HCT116 (cell line): ENCODE data around the gene ATF6B. TPM values are rescaled to one million over a fixed set of nuclear protein-coding genes. Genes with fewer than 3 reads are reported as not detected.
"Not testable (repeated sequence)": the region's sequence is repeated elsewhere in the genome, so short reads cannot be mapped to it uniquely, and the experiment has no call there.

Experiments used
- ATAC-seq: fragments of 200-7000 bp; cut with Tn5 transposase; 2 replicates; pipeline ENCODE4 v1.9.1; 2020; ENCODE audit warnings: mild to moderate bottlenecking, moderate library complexity
- BruUV-seq: library from RNA; stranded (reverse); fragments of 400-500 nt; replicated peaks from 2 replicates; lab custom pipeline; 2021; lab: Mats Ljungman, UMichigan
- CTCF ChIA-PET: fragments of 300-600 bp; sonication (Branson Sonifier 250); formaldehyde crosslinking; loops from one replicate; lab custom pipeline; 2021; ENCODE audit warnings: antibody characterized with exemption; lab: Charles Lee
- POLR2A ChIA-PET: fragments of 300-600, 350-600 bp; sonication (Branson Sonifier 250); formaldehyde crosslinking; loops from one replicate; lab custom pipeline; 2021; ENCODE audit warnings: antibody characterized with exemption; lab: Charles Lee
- RAD21 ChIA-PET, 2 experiments: fragments of 300-600 bp; sonication (Branson Sonifier 250); formaldehyde crosslinking; loops; one replicate each; lab custom pipeline; 2023; ENCODE audit warnings: low total read pairs in 2 of 2; ENCODE audit not compliant: uncharacterized antibody in 2 of 2, unreplicated experiment in 2 of 2, low non-redundant PET in 1 of 2; lab: Charles Lee
- DNase-seq: peaks from one replicate; pipeline ENCODE4 v3.0.0-alpha.2; 2010; ENCODE audit warnings: low read depth, low spot score
- H2AFZ ChIP-seq: fragments of 200-600 bp; shearing (Covaris generic), sonication (generic); 2 replicates; pipeline ENCODE4 v1.6.1; 2017; ENCODE audit warnings: low read depth, mixed run types, mixed read lengths, antibody characterized with exemption, low read length; ENCODE audit not compliant: poor library complexity, severe bottlenecking
- H3K27ac ChIP-seq: 2 replicates; pipeline ENCODE4 v1.5.1; 2012; ENCODE audit warnings: low read depth, low read length
- H3K27me3 ChIP-seq: fragments of 200-600 bp; sonication (generic); 2 replicates; pipeline ENCODE4 v1.6.1; 2016; ENCODE audit warnings: mixed run types, low read length, mixed read lengths; ENCODE audit not compliant: insufficient read depth
- H3K36me3 ChIP-seq, 2 experiments: fragments of 200-500 bp in 1 of 2; fragments of 200-600 bp in 1 of 2; sonication (Bioruptor generic) in 1 of 2; sonication (generic) in 1 of 2; 2 replicates each; pipeline versions ENCODE4 v1.5.1 to v1.6.1; 2014 to 2016; ENCODE audit warnings: low read length in 2 of 2, inconsistent platforms in 1 of 2, mixed read lengths in 1 of 2, mixed run types in 1 of 2; ENCODE audit not compliant: insufficient read depth in 2 of 2, control insufficient read depth in 1 of 2
- H3K4me1 ChIP-seq, 2 experiments: fragments of 200-600 bp in 1 of 2; sonication (generic) in 1 of 2; 2 replicates each; pipeline versions ENCODE4 v1.5.1 to v1.6.1; 2012 to 2017; ENCODE audit warnings: low read length in 2 of 2, inconsistent platforms in 1 of 2, mild to moderate bottlenecking in 1 of 2, mixed read lengths in 1 of 2, mixed run types in 1 of 2, moderate library complexity in 1 of 2; ENCODE audit not compliant: insufficient read depth in 2 of 2, control insufficient read depth in 1 of 2
- H3K4me2 ChIP-seq: fragments of 200-600 bp; sonication (generic); 2 replicates; pipeline ENCODE4 v1.6.1; 2017; ENCODE audit warnings: mixed run types, low read length, mixed read lengths
- H3K4me3 ChIP-seq, 2 experiments: fragments of 200-600 bp in 1 of 2; sonication (generic) in 1 of 2; replicated peaks in 1 of 2; 2 replicates each; pipeline ENCODE4 v1.5.1; 2011 to 2016; ENCODE audit warnings: low read length in 2 of 2, control low read depth in 1 of 2, low read depth in 1 of 2, mild to moderate bottlenecking in 1 of 2, mixed read lengths in 1 of 2, mixed run types in 1 of 2
- H3K79me2 ChIP-seq: fragments of 200-600 bp; sonication (generic); 2 replicates; pipeline ENCODE4 v1.6.1; 2017; ENCODE audit warnings: mild to moderate bottlenecking, mixed run types, low read length, moderate library complexity, mixed read lengths; ENCODE audit not compliant: insufficient read depth
- H3K9ac ChIP-seq: fragments of 200-600 bp; sonication (generic); 2 replicates; pipeline ENCODE4 v1.6.1; 2016; ENCODE audit warnings: low read length, mixed read lengths
- H3K9me2 ChIP-seq: fragments of 200-600 bp; sonication (generic), shearing (Covaris generic); 2 replicates; pipeline ENCODE4 v1.6.1; 2017; ENCODE audit warnings: mixed run types, mild to moderate bottlenecking, moderate library complexity; ENCODE audit not compliant: insufficient read depth
- H3K9me3 ChIP-seq, 2 experiments: fragments of 200-500 bp in 1 of 2; fragments of 200-600 bp in 1 of 2; sonication (Bioruptor generic) in 1 of 2; sonication (generic) in 1 of 2; 2 replicates each; pipeline ENCODE4 v1.6.1; 2014 to 2017; ENCODE audit warnings: low read length in 2 of 2, mixed read lengths in 2 of 2, inconsistent platforms in 1 of 2, low read depth in 1 of 2, mild to moderate bottlenecking in 1 of 2, mixed run types in 1 of 2, moderate library complexity in 1 of 2; ENCODE audit not compliant: control insufficient read depth in 1 of 2, insufficient read depth in 1 of 2
- H4K20me1 ChIP-seq: fragments of 200-600 bp; sonication (generic), shearing (Covaris generic); 2 replicates; pipeline ENCODE4 v1.6.1; 2017; ENCODE audit warnings: mixed run types, mild to moderate bottlenecking, moderate library complexity; ENCODE audit not compliant: insufficient read depth
- CBX3 ChIP-seq: IDR thresholded peaks from 2 replicates; pipeline ENCODE4 v1.6.1; 2012; ENCODE audit warnings: low read depth
- CTCF ChIP-seq, 3 experiments: fragments of 200-600 bp in 1 of 3; sonication (generic) in 1 of 3; IDR thresholded peaks in 2 of 3; conservative IDR thresholded peaks in 1 of 3; 2 replicates each; pipeline ENCODE4 v1.5.1; 2012 to 2017; ENCODE audit warnings: low read depth in 2 of 3, low read length in 2 of 3, antibody characterized with exemption in 1 of 3, borderline replicate concordance in 1 of 3, control low read depth in 1 of 3, mild to moderate bottlenecking in 1 of 3, mixed read lengths in 1 of 3, mixed run types in 1 of 3, moderate library complexity in 1 of 3; ENCODE audit not compliant: insufficient read depth in 1 of 3
- EGR1 ChIP-seq: IDR thresholded peaks from 2 replicates; pipeline ENCODE4 v1.6.1; 2012; ENCODE audit warnings: low read depth
- EZH2phosphoT487 ChIP-seq: fragments of 200-600 bp; IDR thresholded peaks from 2 replicates; pipeline ENCODE4 v1.6.1; 2018; ENCODE audit warnings: antibody characterized with exemption, borderline replicate concordance
- MAX ChIP-seq: IDR thresholded peaks from 2 replicates; pipeline ENCODE4 v1.6.1; 2012
- POLR2A ChIP-seq: IDR thresholded peaks from 2 replicates; pipeline ENCODE4 v1.7.0; 2011; ENCODE audit warnings: borderline replicate concordance; ENCODE audit not compliant: insufficient read depth, insufficient read length; ENCODE audit errors: extremely low read depth
- POLR2AphosphoS5 ChIP-seq: IDR thresholded peaks from 2 replicates; pipeline ENCODE4 v1.6.1; 2011; ENCODE audit warnings: mild to moderate bottlenecking, low read depth, low read length, moderate library complexity
- RAD21 ChIP-seq: IDR thresholded peaks from 2 replicates; pipeline ENCODE4 v1.6.1; 2012; ENCODE audit warnings: low read depth, mild to moderate bottlenecking
- SIN3A ChIP-seq: IDR thresholded peaks from 2 replicates; pipeline ENCODE4 v1.6.1; 2012; ENCODE audit warnings: low read depth
- TCF7L2 ChIP-seq: IDR thresholded peaks from 2 replicates; pipeline ENCODE4 v1.7.0; 2011; ENCODE audit warnings: borderline replicate concordance, inconsistent platforms; ENCODE audit not compliant: insufficient read depth, insufficient read length; ENCODE audit errors: extremely low read depth
- YY1 ChIP-seq: IDR thresholded peaks from 2 replicates; pipeline ENCODE4 v1.6.1; 2011; ENCODE audit warnings: low read length, low read depth, moderate library complexity, mild to moderate bottlenecking; ENCODE audit not compliant: insufficient replicate concordance; ENCODE audit errors: extremely low read depth
- ZFX ChIP-seq: fragments of 450-650 bp; IDR thresholded peaks from 2 replicates; pipeline ENCODE4 v1.6.1; 2017
- intact Hi-C: fragments of 100-400 bp; cut with micrococcal nuclease; formaldehyde crosslinking; loops from 2 replicates; pipeline ENCODE4 v1.10.0; 2022
- total RNA-seq: library from RNA; stranded (reverse); gene quantifications from one replicate; pipeline ENCODE4 v1.2.1, GENCODE V29; 2021; ENCODE audit not compliant: unreplicated experiment

The ATF6B gene
- total RNA-seq, 1 experiment from 2014 or later, result 63.9 TPM

GRCh38 chr6:32068867-32069266, 59.2 kb downstream of the ATF6B start:
- Histone ChIP-seq H3K27ac (no peak overlapping the region), H3K4me3 (no peak overlapping the region), H3K79me2 (no peaks in the 10 kb centered on the region), H3K9me2 (no peaks in the 10 kb centered on the region), H3K9me3 (no peaks in the 10 kb centered on the region), H2AFZ (no peak overlapping the region), H3K4me1 (peaks cover 2 to 9% of the 10 kb centered on the region in 2 experiments; a peak in 2 of 4 replicates), H3K36me3 (no peaks in the 10 kb centered on the region), H3K9ac (no peak overlapping the region)
- intact Hi-C loops, result no loop called here
- no peak for DNase-seq
- BruUV-seq, result no TSS peak
- no peak for ATAC-seq
- POLR2A ChIA-PET, result no interaction called here
- CTCF ChIA-PET, result no interaction called here
- RAD21 ChIA-PET, result no interaction called here
- TF ChIP-seq EZH2phosphoT487 (no peak), SIN3A (no peak), POLR2A (no peak), CTCF (IDR thresholded peaks at IDR 0.05 in 2 of 3, conservative IDR thresholded peaks at IDR 0.05 in 1 of 3; ENCODE audit: borderline replicate concordance in 1 of 3, insufficient read depth in 1 of 3, low read depth in 2 of 3, low read length in 2 of 3) (no peak), EGR1 (no peak), YY1 (no peak), ZFX (no peak), RAD21 (no peak), TCF7L2 (no peak), MAX (no peak), CBX3 (no peak), POLR2AphosphoS5 (no peak)
- TF ChIP-seq, all 23 proteins: peak for 0
- H3K4me2 ChIP-seq, result no peak overlapping the region
- no peaks in the 10 kb centered on the region for H3K27me3 ChIP-seq
- H4K20me1 ChIP-seq, result no peaks in the 10 kb centered on the region

- H3K4me2 ChIP-seq, H3K9ac ChIP-seq, H3K4me3 ChIP-seq, intact Hi-C loops, H3K27me3 ChIP-seq, H3K27ac ChIP-seq, H4K20me1 ChIP-seq, BruUV-seq, RAD21 ChIA-PET, H3K4me1 ChIP-seq, H2AFZ ChIP-seq, H3K79me2 ChIP-seq, POLR2A ChIA-PET, H3K9me2 ChIP-seq, ATAC-seq, CTCF ChIA-PET, H3K9me3 ChIP-seq, DNase-seq, H3K36me3 ChIP-seq: not testable (repeated sequence)
Observed at GRCh38 chr6:32068315-32068714, 59.7 kb downstream of the ATF6B start.

- H3K79me2 ChIP-seq, H3K27ac ChIP-seq, RAD21 ChIA-PET, DNase-seq, H3K4me2 ChIP-seq, CTCF ChIA-PET, POLR2A ChIA-PET, H3K27me3 ChIP-seq, H2AFZ ChIP-seq, H3K9ac ChIP-seq, H4K20me1 ChIP-seq, H3K9me3 ChIP-seq, BruUV-seq, intact Hi-C loops, H3K9me2 ChIP-seq, H3K4me1 ChIP-seq, H3K4me3 ChIP-seq, H3K36me3 ChIP-seq, ATAC-seq: not testable (repeated sequence)
Observed at GRCh38 chr6:32067521-32067920, 60.5 kb downstream of the ATF6B start.
